SK-N-SH (cell line): ENCODE data around the gene DLG2. TPM values are rescaled to one million over a fixed set of nuclear protein-coding genes. Genes with fewer than 3 reads are reported as not detected.

Experiments
- CTCF ChIA-PET: fragments of 300-600, 350-600 bp; formaldehyde crosslinking; extraction: SDS; loops from one replicate; lab custom pipeline; 2021; lab: Yijun Ruan, JAX
- POLR2A ChIA-PET: fragments of 350-600 bp; sonication (Branson Sonifier 250); formaldehyde crosslinking; extraction: SDS; loops from one replicate; lab custom pipeline; 2020; ENCODE audit warnings: antibody characterized with exemption, inconsistent platforms; lab: Yijun Ruan, JAX
- DNase-seq: peaks from one replicate; pipeline ENCODE4 v3.0.0; 2012
- H2AFZ ChIP-seq: fragments of 200-600 bp; sonication (generic); 2 replicates; pipeline ENCODE4 v1.8.1; 2016; ENCODE audit warnings: antibody characterized with exemption, mild to moderate bottlenecking, low read depth
- H3F3A ChIP-seq: fragments of 200-600 bp; sonication (generic); replicated peaks from 2 replicates; pipeline ENCODE3; 2016; ENCODE audit warnings: antibody characterized with exemption, mild to moderate bottlenecking; ENCODE audit not compliant: insufficient read depth
- H3K27ac ChIP-seq, 2 experiments: fragments of 200-500 bp in 1 of 2; fragments of 200-600 bp in 1 of 2; sonication (Bioruptor generic) in 1 of 2; sonication (generic), shearing (Covaris generic) in 1 of 2; 2 replicates each; pipeline versions ENCODE4 v1.5.1 to v1.6.1; 2014 to 2016; ENCODE audit warnings: low read depth in 2 of 2, inconsistent platforms in 1 of 2, low read length in 1 of 2, mild to moderate bottlenecking in 1 of 2, mixed read lengths in 1 of 2
- H3K27me3 ChIP-seq: fragments of 200-600 bp; sonication (generic), shearing (Covaris generic); 2 replicates; pipeline ENCODE4 v1.6.1; 2016; ENCODE audit warnings: mixed run types; ENCODE audit not compliant: insufficient read depth
- H3K36me3 ChIP-seq, 2 experiments: fragments of 200-500 bp in 1 of 2; fragments of 200-600 bp in 1 of 2; sonication (Bioruptor generic) in 1 of 2; sonication (generic) in 1 of 2; replicated peaks in 1 of 2; 2 replicates each; pipeline versions ENCODE3 to v1.5.1; 2014 to 2016; ENCODE audit warnings: low read length in 1 of 2, mild to moderate bottlenecking in 1 of 2; ENCODE audit not compliant: insufficient read depth in 2 of 2, control insufficient read depth in 1 of 2
- H3K4me1 ChIP-seq, 2 experiments: fragments of 200-500 bp in 1 of 2; fragments of 200-600 bp in 1 of 2; sonication (Bioruptor generic) in 1 of 2; sonication (generic), shearing (Covaris generic) in 1 of 2; 2 replicates each; pipeline versions ENCODE4 v1.5.1 to v1.6.1; 2014 to 2016; ENCODE audit warnings: low read depth in 1 of 2, low read length in 1 of 2, mixed run types in 1 of 2; ENCODE audit not compliant: insufficient read depth in 2 of 2, control insufficient read depth in 1 of 2
- H3K4me2 ChIP-seq: fragments of 200-600 bp; sonication (generic), shearing (Covaris generic); 2 replicates; pipeline ENCODE4 v1.6.1; 2017; ENCODE audit warnings: mixed run types
- H3K4me3 ChIP-seq, 2 experiments: fragments of 200-500 bp in 1 of 2; fragments of 200-600 bp in 1 of 2; sonication (Bioruptor generic) in 1 of 2; sonication (generic), shearing (Covaris generic) in 1 of 2; 2 replicates each; pipeline versions ENCODE4 v1.5.1 to v1.8.1; 2014 to 2016; ENCODE audit warnings: low read depth in 2 of 2, inconsistent platforms in 1 of 2, low read length in 1 of 2, mild to moderate bottlenecking in 1 of 2, mixed read lengths in 1 of 2, moderate library complexity in 1 of 2
- H3K79me2 ChIP-seq: fragments of 200-600 bp; sonication (generic); 2 replicates; pipeline ENCODE4 v1.8.1; 2017; ENCODE audit warnings: mild to moderate bottlenecking; ENCODE audit not compliant: insufficient read depth
- H3K9ac ChIP-seq: fragments of 200-600 bp; sonication (generic); 2 replicates; pipeline ENCODE4 v1.6.1; 2017; ENCODE audit warnings: mixed run types
- H3K9me2 ChIP-seq: fragments of 200-600 bp; sonication (generic); 2 replicates; pipeline ENCODE4 v1.6.1; 2017; ENCODE audit warnings: mixed run types
- H3K9me3 ChIP-seq: fragments of 200-600 bp; sonication (generic); 2 replicates; pipeline ENCODE4 v1.6.1; 2017; ENCODE audit warnings: mixed run types, mild to moderate bottlenecking, moderate library complexity
- H4K20me1 ChIP-seq: fragments of 200-600 bp; sonication (generic); 2 replicates; pipeline ENCODE4 v1.6.1; 2017; ENCODE audit warnings: mild to moderate bottlenecking, mixed run types; ENCODE audit not compliant: insufficient read depth
- CHD2 ChIP-seq: fragments of 150-350 bp; IDR thresholded peaks from 2 replicates; pipeline ENCODE4 v1.6.1; 2018; ENCODE audit warnings: low read length; ENCODE audit not compliant: partially characterized antibody
- ELF1 ChIP-seq: IDR thresholded peaks from 2 replicates; pipeline ENCODE4 v1.4.0; 2012
- MAX ChIP-seq: IDR thresholded peaks from 2 replicates; pipeline ENCODE4 v1.4.0; 2012; ENCODE audit warnings: low read depth
- MXI1 ChIP-seq: IDR thresholded peaks from 2 replicates; pipeline ENCODE4 v1.6.1; 2012; ENCODE audit warnings: mild to moderate bottlenecking, low read depth, low read length, improper control_type of control experiment
- NFIC ChIP-seq: IDR thresholded peaks from 2 replicates; pipeline ENCODE4 v1.4.0; 2012; ENCODE audit warnings: borderline replicate concordance
- RXRA ChIP-seq: IDR thresholded peaks from 2 replicates; pipeline ENCODE4 v1.4.0; 2012; ENCODE audit warnings: low read depth, mild to moderate bottlenecking, borderline replicate concordance
- TEAD4 ChIP-seq: IDR thresholded peaks from 2 replicates; pipeline ENCODE4 v1.4.0; 2012; ENCODE audit warnings: mild to moderate bottlenecking, borderline replicate concordance; ENCODE audit not compliant: insufficient read depth
- USF1 ChIP-seq: IDR thresholded peaks from 2 replicates; pipeline ENCODE4 v1.4.0; 2012; ENCODE audit warnings: low read depth, borderline replicate concordance
- WGBS: methylation state at CpG from one replicate; pipeline ENCODE4 v1.1.6; 2017; ENCODE audit warnings: low lambda C conversion rate; 5-methylcytosine and 5-hydroxymethylcytosine counted together
- polyA plus RNA-seq, 3 experiments: library from polyadenylated mRNA; depleted of rRNA; stranded (reverse); fragments of >200 nt; gene quantifications; 2 replicates each; pipeline ENCODE4 v1.2.3, GENCODE V29; 2012
- TF ChIP-seq, protein P1 (sequence below): IDR thresholded peaks from 2 replicates; pipeline ENCODE4 v1.6.1; 2012; ENCODE audit warnings: mild to moderate bottlenecking, low read depth, low read length, moderate library complexity
- TF ChIP-seq, protein P2 (sequence below): fragments of 150-350 bp; IDR thresholded peaks from 2 replicates; pipeline ENCODE4 v1.6.1; 2017; ENCODE audit warnings: antibody characterized with exemption, low read length, low read depth, borderline replicate concordance
- TF ChIP-seq, protein P3 (sequence below): fragments of 150-350 bp; IDR thresholded peaks from 2 replicates; pipeline ENCODE4 v1.6.1; 2016; ENCODE audit warnings: mild to moderate bottlenecking, low read depth, low read length
- TF ChIP-seq, protein P4 (sequence below): fragments of 200-600 bp; sonication (generic); IDR thresholded peaks from 2 replicates; pipeline ENCODE4 v1.6.1; 2017; ENCODE audit warnings: antibody characterized with exemption, mild to moderate bottlenecking, moderate library complexity

Gene DLG2
- polyA plus RNA-seq, 1 of the 3 experiments (the other 2 are of a cell fraction) = 0.21 TPM

DNA sequence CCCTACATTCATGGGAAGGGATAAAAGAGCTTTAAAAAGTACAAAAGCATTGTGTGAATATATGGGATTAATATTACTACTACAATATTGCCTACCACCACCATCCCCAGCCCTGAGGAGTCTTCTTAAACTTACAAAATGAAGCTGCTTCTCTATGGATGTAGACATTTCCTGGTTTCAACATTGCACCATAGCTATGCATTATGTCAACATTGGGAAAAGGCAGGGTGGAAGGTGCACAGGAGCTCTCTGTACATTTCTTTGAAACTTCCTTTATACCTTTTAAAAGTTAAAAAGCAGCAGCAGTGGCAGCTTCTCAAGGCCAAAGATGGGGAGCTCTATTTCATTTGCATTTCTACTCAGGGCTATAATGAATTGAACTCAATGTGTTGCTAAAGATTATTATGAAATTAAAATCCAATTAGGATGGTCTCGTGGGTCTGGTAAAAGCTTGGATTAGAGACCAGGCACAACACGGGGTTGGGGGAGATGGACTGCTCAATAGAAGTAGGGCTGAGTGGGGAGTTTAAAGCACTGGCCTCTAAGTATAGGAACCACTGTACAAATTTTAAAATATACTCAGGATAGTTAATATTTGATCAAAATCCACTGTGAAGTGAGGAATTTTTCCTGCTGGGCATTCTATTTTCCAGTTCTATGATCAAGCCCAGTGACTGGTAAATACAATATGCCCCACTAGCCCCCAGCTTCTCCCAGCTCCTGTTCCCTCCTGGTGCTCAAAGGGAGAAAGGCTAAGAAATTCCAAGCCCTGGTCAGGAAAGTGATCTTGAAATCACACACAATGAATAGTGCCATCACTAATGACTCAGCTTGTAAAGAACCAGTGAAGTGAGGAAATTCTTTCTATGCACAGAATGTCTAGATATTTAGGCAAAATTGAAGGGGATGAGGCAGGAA, 1978.3 kb downstream of the DLG2 start:
- Histone ChIP-seq H3K4me2 (no peak overlapping the region), H4K20me1 (no peaks in the 10 kb centered on the region), H3K9me2 (no peaks in the 10 kb centered on the region), H2AFZ (no peak overlapping the region), H3K27ac (no peak overlapping the region), H3K9ac (no peak overlapping the region), H3F3A (no peaks in the 10 kb centered on the region), H3K9me3 (no peaks in the 10 kb centered on the region), H3K36me3 (no peaks in the 10 kb centered on the region), H3K4me3 (no peak overlapping the region), H3K4me1 (peaks cover 0 to 7% of the 10 kb centered on the region in 2 experiments; a peak in 1 of 4 replicates), H3K79me2 (no peaks in the 10 kb centered on the region), H3K27me3 (peaks cover 7% of the 10 kb centered on the region; the same call in 1 of the 2 replicates)
- TF ChIP-seq NFIC (no peak), CHD2 (no peak), MXI1 (no peak), RXRA (no peak), ELF1 (no peak), TEAD4 (no peak), USF1 (no peak), MAX (no peak)
- TF ChIP-seq, protein P1, sequence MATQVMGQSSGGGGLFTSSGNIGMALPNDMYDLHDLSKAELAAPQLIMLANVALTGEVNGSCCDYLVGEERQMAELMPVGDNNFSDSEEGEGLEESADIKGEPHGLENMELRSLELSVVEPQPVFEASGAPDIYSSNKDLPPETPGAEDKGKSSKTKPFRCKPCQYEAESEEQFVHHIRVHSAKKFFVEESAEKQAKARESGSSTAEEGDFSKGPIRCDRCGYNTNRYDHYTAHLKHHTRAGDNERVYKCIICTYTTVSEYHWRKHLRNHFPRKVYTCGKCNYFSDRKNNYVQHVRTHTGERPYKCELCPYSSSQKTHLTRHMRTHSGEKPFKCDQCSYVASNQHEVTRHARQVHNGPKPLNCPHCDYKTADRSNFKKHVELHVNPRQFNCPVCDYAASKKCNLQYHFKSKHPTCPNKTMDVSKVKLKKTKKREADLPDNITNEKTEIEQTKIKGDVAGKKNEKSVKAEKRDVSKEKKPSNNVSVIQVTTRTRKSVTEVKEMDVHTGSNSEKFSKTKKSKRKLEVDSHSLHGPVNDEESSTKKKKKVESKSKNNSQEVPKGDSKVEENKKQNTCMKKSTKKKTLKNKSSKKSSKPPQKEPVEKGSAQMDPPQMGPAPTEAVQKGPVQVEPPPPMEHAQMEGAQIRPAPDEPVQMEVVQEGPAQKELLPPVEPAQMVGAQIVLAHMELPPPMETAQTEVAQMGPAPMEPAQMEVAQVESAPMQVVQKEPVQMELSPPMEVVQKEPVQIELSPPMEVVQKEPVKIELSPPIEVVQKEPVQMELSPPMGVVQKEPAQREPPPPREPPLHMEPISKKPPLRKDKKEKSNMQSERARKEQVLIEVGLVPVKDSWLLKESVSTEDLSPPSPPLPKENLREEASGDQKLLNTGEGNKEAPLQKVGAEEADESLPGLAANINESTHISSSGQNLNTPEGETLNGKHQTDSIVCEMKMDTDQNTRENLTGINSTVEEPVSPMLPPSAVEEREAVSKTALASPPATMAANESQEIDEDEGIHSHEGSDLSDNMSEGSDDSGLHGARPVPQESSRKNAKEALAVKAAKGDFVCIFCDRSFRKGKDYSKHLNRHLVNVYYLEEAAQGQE = no peak
- TF ChIP-seq, protein P2, sequence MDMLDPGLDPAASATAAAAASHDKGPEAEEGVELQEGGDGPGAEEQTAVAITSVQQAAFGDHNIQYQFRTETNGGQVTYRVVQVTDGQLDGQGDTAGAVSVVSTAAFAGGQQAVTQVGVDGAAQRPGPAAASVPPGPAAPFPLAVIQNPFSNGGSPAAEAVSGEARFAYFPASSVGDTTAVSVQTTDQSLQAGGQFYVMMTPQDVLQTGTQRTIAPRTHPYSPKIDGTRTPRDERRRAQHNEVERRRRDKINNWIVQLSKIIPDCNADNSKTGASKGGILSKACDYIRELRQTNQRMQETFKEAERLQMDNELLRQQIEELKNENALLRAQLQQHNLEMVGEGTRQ = no peak
- TF ChIP-seq, protein P3, sequence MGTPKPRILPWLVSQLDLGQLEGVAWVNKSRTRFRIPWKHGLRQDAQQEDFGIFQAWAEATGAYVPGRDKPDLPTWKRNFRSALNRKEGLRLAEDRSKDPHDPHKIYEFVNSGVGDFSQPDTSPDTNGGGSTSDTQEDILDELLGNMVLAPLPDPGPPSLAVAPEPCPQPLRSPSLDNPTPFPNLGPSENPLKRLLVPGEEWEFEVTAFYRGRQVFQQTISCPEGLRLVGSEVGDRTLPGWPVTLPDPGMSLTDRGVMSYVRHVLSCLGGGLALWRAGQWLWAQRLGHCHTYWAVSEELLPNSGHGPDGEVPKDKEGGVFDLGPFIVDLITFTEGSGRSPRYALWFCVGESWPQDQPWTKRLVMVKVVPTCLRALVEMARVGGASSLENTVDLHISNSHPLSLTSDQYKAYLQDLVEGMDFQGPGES = no peak
- TF ChIP-seq, protein P4, sequence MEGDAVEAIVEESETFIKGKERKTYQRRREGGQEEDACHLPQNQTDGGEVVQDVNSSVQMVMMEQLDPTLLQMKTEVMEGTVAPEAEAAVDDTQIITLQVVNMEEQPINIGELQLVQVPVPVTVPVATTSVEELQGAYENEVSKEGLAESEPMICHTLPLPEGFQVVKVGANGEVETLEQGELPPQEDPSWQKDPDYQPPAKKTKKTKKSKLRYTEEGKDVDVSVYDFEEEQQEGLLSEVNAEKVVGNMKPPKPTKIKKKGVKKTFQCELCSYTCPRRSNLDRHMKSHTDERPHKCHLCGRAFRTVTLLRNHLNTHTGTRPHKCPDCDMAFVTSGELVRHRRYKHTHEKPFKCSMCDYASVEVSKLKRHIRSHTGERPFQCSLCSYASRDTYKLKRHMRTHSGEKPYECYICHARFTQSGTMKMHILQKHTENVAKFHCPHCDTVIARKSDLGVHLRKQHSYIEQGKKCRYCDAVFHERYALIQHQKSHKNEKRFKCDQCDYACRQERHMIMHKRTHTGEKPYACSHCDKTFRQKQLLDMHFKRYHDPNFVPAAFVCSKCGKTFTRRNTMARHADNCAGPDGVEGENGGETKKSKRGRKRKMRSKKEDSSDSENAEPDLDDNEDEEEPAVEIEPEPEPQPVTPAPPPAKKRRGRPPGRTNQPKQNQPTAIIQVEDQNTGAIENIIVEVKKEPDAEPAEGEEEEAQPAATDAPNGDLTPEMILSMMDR = no peak
- DNase-seq = no peak
- ChIA-PET CTCF (no interaction called here), POLR2A (interaction anchor here (0.5 to 0.7 kb wide), 2 partner anchors 19 to 41 kb away, joined by 3 read pairs; no protein-coding TSS in a partner anchor)
- WGBS = 9% methylated on average over 2 of the region's 2 CpGs
